Activated T-cell treated with anti-CD3 and anti-CD28 coated beads for 24 hours (primary cell): ENCODE results near the gene NFIA.

Experiments
- DNase-seq: peaks from one replicate; pipeline ENCODE4 v3.0.0-alpha.2; 2020; ENCODE audit warnings: low read depth

The NFIA gene

GRCh38 chr1:61370177-61370912, 288.0 kb downstream of the NFIA start:
- no peak for DNase-seq

- DNase-seq: no peak
Observed at GRCh38 chr1:61370913-61371279, 288.5 kb downstream of the NFIA start.

GRCh38 chr1:61372944-61373343, 290.6 kb downstream of the NFIA start:
- no peak for DNase-seq

- no peak for DNase-seq
Observed at GRCh38 chr1:61374156-61374555, 291.8 kb downstream of the NFIA start.

DNA sequence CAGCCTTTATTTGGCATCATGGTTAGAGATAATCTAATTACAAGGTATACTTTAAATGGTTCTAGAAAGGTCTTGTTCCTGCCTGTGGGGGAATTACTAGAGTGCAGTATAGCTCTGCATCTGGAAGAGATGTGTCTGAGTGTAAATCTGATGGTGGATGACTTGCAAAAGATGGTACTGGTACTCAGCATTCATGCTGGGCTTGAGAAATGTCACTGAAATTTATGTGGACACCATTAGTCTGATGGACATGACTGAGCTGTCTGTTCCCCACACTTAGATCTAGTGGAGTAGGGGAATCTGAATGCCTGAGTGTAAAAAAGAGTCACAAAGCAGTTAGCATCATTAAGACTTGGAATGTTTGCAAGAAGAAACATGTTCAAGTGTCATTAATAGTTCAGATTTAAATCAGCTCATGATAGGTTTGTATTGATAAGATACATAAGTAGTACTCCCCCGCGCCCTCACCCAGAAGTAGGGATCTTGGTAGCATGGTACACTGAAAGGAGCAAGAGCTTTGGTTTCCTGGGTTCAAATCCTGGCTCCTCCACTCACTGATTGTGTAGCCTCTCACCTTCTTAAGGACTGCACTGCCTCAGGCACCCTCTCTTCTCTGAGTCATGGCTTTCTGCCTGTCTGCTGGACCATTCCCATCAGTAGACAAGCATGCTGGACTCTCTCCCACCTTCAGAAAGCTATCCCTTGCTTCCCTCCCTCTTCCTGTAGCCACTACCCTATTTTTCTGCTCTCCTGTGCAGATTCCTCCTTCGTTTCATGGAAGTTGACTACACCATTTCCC, 292.9 kb downstream of the NFIA start:
- DNase-seq: no peak

DNA sequence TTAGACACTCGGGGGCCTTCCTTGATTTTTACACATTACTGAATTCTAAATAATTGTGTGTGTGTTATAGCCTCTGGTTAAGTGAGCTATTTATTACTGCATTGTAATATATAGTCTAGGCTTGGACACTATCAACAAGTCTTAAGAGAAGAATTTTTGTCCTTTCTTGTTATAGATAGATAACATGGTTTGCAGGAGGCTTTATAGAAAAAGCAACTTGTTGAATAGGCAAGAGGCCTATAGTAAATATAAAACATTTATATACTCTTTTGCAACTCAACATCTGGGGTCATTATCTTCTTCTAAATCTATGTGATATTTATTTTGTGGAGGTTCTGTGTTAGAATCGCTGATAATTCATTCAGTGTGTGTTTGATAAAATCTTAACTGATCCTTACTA, 293.8 kb downstream of the NFIA start:
- no peak for DNase-seq

DNA sequence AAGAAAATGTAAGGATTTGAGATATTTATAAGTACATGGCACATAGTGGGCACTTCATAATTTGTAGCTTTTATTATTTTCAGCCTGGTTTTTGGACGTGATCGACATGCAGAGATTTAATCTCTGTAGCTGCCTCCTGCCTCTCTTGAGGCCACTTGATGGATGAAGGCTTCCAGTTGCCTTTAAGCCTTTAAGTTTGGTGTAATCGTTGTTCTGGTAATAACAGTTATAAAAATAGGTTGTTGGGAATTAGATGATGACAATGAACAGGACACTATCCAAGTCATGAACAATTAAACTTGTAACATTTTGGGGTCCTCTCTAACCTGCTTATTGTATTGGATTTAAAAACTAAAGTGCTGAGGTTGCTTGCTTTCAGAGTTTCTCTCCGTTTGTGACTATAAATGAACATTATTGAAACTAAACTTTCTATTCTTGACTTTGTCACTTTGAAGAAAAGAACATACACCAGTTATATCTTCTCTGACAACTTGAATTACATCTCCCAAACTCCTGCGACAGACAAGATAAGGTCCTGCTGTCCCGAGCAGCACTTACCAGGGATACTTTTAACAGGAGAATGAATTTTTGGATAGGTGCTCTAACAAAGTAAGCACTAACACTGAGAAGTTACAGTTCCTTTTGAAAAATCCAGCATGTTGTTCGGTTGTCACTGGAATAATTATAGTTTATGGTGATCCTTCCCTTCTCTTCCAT, 295.0 kb downstream of the NFIA start:
- no peak for DNase-seq

- DNase-seq: no peak
Observed at GRCh38 chr1:61378494-61379180, 296.3 kb downstream of the NFIA start.

GRCh38 chr1:61379693-61380092, 297.3 kb downstream of the NFIA start:
- DNase-seq: no peak

GRCh38 chr1:61380561-61380960, 298.2 kb downstream of the NFIA start:
- DNase-seq: no peak

- no peak for DNase-seq
Observed at GRCh38 chr1:61386323-61386722, 304.0 kb downstream of the NFIA start.

DNA sequence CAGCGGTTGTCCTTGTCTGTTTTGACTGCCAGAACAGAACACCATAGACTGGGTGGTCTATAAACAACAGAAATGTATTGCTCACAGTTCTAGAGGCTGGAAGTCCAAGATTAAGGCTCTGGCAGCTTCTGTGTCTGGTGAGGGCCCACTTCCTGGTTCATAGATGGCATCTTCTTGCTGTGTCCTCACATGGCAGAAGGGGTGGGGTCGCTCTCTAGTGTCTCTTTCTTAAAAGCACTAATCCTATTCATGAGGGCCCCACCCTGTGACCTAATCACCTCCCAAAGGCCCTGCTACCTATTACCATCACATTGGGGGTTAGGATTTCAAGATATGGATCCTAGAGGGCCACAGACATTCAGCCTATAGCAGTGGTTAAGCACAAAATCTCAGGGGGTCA, 304.4 kb downstream of the NFIA start:
- no peak for DNase-seq

GRCh38 chr1:61387829-61388228, 305.5 kb downstream of the NFIA start:
- DNase-seq: no peak

GRCh38 chr1:61388566-61388965, 306.2 kb downstream of the NFIA start:
- DNase-seq: no peak

DNA sequence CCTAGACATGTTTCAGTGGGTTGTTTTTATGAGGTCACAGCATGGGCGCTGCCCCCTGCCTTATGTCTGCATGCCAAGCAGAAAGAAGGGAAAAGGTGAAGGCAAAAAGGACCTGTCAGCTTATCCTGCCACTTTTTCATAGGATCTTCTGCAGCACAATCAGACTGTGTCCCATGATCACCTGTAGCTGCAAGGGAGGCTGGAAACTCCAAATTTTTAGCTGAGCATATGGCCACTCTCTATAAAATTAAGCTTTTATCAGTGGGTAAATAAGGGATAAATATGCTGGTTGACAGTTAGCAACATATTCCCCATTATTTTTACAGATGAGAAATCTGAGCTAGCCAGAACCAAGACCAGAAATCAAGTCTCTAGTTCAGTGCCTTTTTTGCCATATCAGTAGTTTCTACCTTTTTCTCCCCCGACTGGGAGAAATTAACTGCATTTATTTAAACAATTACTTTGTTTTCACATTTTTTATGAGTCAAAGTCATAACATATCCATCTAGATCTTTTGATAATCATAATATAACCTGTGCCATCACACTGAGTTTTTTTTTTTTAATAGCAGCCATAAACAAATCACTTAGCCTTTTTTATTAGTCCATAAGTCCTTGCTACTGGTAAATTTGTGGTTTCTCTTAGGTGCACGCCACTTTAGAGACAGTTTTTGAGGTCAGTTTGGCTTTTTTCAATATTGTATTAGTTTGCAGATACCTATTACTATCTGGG, 307.0 kb downstream of the NFIA start:
- no peak for DNase-seq

DNA sequence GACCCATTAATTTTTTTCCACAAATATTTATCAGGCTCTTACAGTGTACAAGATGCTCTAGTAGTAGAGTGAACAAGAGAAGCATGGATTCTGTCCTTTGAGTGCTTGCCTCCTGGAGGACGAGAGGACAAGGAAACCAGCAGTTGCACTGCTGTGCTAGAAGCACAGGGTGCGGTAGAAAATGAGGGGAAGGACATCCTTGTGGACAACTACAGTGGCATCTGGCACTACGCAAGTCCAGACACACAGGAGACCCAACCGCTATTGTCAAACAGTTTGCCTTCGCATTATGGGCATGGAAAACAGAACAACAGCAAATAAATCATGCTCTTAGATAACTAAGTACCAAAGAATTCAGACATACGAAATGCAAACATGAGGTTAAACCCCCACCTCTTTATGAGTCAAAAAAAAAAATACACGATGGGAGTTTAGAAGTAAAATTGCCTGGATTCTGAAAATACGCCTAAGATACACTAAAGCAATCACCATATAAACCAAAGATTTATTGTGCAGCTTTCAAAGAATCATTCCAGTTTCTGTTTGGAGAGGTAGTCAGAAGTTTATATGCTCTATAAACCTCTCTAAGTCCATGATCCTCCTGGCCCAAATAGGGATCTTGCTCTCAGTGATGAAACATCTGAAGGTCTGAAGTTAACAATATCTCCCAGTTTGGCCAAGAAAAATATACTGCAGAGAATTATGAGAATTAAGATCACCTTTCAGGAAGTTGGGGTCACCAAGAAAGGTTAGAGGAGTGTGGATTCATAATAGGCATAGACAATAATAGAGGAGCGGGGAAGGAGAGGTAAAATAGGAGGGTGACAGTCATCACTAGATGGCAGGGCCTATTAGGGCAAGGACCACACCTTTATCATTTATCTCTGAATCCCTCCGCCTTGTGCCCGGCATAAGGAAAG, 307.8 kb downstream of the NFIA start:
- DNase-seq: no peak

- no peak for DNase-seq
Observed at GRCh38 chr1:61391730-61392129, 309.4 kb downstream of the NFIA start.

DNA sequence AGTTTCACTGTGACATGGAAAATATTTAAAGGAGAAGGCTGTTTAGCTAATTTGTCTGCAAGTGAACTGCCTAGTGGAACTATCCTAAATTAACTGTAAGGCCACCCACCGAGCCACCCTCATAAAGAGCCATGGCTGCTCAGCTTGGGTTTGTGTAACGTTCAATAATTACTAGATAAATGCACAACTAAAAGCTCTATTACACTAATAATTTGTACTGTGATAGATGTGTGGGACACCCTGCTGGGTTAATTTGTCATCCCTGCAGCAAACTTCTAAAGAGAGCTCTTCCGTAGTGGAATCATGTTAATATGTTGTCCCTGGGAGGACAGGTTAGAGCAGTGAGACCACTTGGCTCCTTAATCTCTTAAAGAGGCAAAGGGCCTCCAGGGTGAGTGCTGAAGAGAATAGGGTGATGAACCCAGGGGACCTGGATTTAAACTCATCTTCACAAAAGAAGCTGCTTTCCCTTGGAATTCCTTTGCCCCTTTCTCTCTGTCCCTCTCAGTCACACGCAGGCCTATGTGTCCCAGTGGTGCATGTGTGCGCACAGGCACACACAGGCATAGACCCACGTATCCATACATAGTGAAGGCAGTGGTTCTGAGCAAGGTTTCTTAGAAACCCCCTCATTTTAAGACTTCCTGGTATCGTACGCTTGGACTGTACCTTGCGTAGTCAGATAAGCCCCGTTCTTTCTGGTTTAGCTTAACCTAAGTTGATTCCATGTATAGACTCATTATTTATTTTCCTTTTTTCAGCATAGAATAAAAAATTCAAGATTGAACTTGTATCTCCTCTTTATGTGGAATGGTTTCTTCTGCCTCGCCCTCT, 310.3 kb downstream of the NFIA start:
- DNase-seq: no peak

DNA sequence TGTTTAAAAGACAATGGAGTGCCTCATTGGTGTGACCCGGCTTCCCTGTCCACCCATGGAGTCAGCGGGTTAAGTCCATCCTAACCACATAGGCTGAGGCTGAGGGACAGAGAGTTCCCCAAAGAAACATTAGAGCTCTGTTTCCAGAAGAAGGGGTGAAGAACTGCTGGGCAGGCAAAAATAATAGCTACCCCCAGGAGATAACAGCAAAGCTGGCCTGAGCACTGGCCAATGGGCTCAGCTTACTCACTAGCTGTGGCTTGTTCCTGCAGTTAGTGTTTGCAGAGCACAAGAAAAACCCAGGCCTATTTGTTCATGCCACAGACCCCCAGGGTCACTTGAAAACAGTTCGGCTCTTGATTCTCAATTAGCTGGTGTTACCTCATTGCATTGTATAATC, 311.2 kb downstream of the NFIA start:
- DNase-seq: no peak
